NCI-H1694 (cell line): ENCODE measurements around the gene PNLIPRP1.

Source experiments
- DNase-seq: peaks from one replicate; lab custom pipeline; 2025; lab: John Stamatoyannopoulos, UW

Gene PNLIPRP1

GRCh38 chr10:116590590-116591444 is at the start of gene PNLIPRP1:
Gene PNLIPRP1, plus strand, starts transcription at chr10:116590959. Its CDS starts 171 bp downstream, at chr10:116591130.
- DNase-seq: no peak

- no peak for DNase-seq
Measured at GRCh38 chr10:116542007-116542677, 48.6 kb upstream of the PNLIPRP1 start.

- DNase-seq: no peak
Measured at GRCh38 chr10:116545122-116545521, 45.6 kb upstream of the PNLIPRP1 start.

- DNase-seq: no peak
Measured at GRCh38 chr10:116545756-116546155, 45.0 kb upstream of the PNLIPRP1 start, which contains the start of gene PNLIP. Gene PNLIP, plus strand, starts transcription at chr10:116545931. Its CDS starts 162 bp downstream, at chr10:116546093.

GRCh38 chr10:116548301-116548700 is 42.5 kb upstream of the PNLIPRP1 start:
- DNase-seq: no peak

GRCh38 chr10:116553378-116553980 is 37.3 kb upstream of the PNLIPRP1 start:
- no peak for DNase-seq

- DNase-seq: no peak
Measured at GRCh38 chr10:116554628-116555027, 36.1 kb upstream of the PNLIPRP1 start.

- no peak for DNase-seq
Measured at GRCh38 chr10:116555880-116556279, 34.9 kb upstream of the PNLIPRP1 start.

GRCh38 chr10:116557305-116557880 is 33.4 kb upstream of the PNLIPRP1 start:
- DNase-seq: no peak

- no peak for DNase-seq
Measured at GRCh38 chr10:116565534-116565933, 25.2 kb upstream of the PNLIPRP1 start.

GRCh38 chr10:116566932-116567331 is 23.8 kb upstream of the PNLIPRP1 start:
- DNase-seq: no peak

GRCh38 chr10:116567335-116567734 is 23.4 kb upstream of the PNLIPRP1 start:
- DNase-seq: no peak

- no peak for DNase-seq
Measured at GRCh38 chr10:116574797-116575196, 16.0 kb upstream of the PNLIPRP1 start.

GRCh38 chr10:116587878-116588591 is 2.7 kb upstream of the PNLIPRP1 start:
- no peak for DNase-seq

- DNase-seq: no peak
Measured at GRCh38 chr10:116588995-116589394, 1.8 kb upstream of the PNLIPRP1 start.

GRCh38 chr10:116589926-116590325 is 833 bp upstream of the PNLIPRP1 start:
- DNase-seq: no peak

GRCh38 chr10:116593139-116593740 is 2.5 kb downstream of the PNLIPRP1 start:
- DNase-seq: no peak

GRCh38 chr10:116594525-116595035 is 3.8 kb downstream of the PNLIPRP1 start:
- no peak for DNase-seq

GRCh38 chr10:116596062-116596461 is 5.3 kb downstream of the PNLIPRP1 start:
- no peak for DNase-seq

GRCh38 chr10:116597543-116597942 is 6.8 kb downstream of the PNLIPRP1 start:
- no peak for DNase-seq

- DNase-seq: no peak
Measured at GRCh38 chr10:116598329-116598728, 7.6 kb downstream of the PNLIPRP1 start.
